HepG2 (cell line): ENCODE results near the gene DNMT3A.

ENCODE experiments used
- CBFB ChIP-seq: sonication (generic); formaldehyde crosslinking; IDR thresholded peaks from 2 replicates; pipeline ENCODE4 v1.4.0; 2020; ENCODE audit warnings: missing genetic modification reagents
- CTCF ChIP-seq: sonication (generic); formaldehyde crosslinking; IDR thresholded peaks from 2 replicates; pipeline ENCODE4 v1.5.0; 2020; ENCODE audit warnings: mild to moderate bottlenecking, missing genetic modification reagents, moderate library complexity
- ELF1 ChIP-seq: sonication (generic); formaldehyde crosslinking; IDR thresholded peaks from 2 replicates; pipeline ENCODE4 v1.4.0; 2020; ENCODE audit warnings: missing genetic modification reagents
- POLR2AphosphoS5 ChIP-seq: IDR thresholded peaks from 2 replicates; pipeline ENCODE4 v1.6.1; 2012; ENCODE audit warnings: low read depth, low read length
- TCF12 ChIP-seq, 2 experiments: fragments of 450-650 bp in 1 of 2; sonication (generic) in 1 of 2; formaldehyde crosslinking in 1 of 2; IDR thresholded peaks; 2 replicates each; pipeline versions ENCODE4 v1.6.1 to v1.8.0; 2017 to 2022; ENCODE audit warnings: antibody characterized with exemption in 1 of 2, mild to moderate bottlenecking in 1 of 2, missing genetic modification reagents in 1 of 2, moderate library complexity in 1 of 2
- USF2 ChIP-seq, 2 experiments: sonication (generic) in 1 of 2; formaldehyde crosslinking in 1 of 2; IDR thresholded peaks; 2 replicates each; pipeline versions ENCODE4 v1.5.1 to v1.6.1; 2011 to 2020; ENCODE audit warnings: borderline replicate concordance in 1 of 2, low read depth in 1 of 2, low read length in 1 of 2, mild to moderate bottlenecking in 1 of 2, missing genetic modification reagents in 1 of 2, moderate library complexity in 1 of 2
- ZBTB44 ChIP-seq: sonication (generic); formaldehyde crosslinking; IDR thresholded peaks from 2 replicates; pipeline ENCODE4 v1.4.0; 2020; ENCODE audit warnings: missing genetic modification reagents
- ZZZ3 ChIP-seq: sonication (generic); formaldehyde crosslinking; IDR thresholded peaks from 2 replicates; pipeline ENCODE4 v1.4.0; 2020; ENCODE audit warnings: missing genetic modification reagents, mild to moderate bottlenecking, borderline replicate concordance

- TF ChIP-seq USF2 (IDR thresholded peaks at IDR 0.05; ENCODE audit: low read depth, low read length) (no peak), USF2 (CRISPR knock-in tag; IDR thresholded peaks at IDR 0.05; ENCODE audit: borderline replicate concordance) (no peak), TCF12 (IDR thresholded peaks at IDR 0.05) (no peak), TCF12 (CRISPR knock-in tag; IDR thresholded peaks at IDR 0.05) (no peak), ELF1 (no peak), CTCF (no peak), POLR2AphosphoS5 (no peak), ZZZ3 (no peak), ZBTB44 (CRISPR knock-in tag) (no peak), CBFB (CRISPR knock-in tag) (no peak)
Measured at GRCh38 chr2:25304826-25305596, 36.7 kb downstream of the DNMT3A start.
